GM18507 (cell line): ENCODE measurements around the gene AVL9.
"Not testable (repeated sequence)": the region's sequence is repeated elsewhere in the genome, so short reads cannot be mapped to it uniquely, and the experiment has no call there.

Experiments used
- DNase-seq: peaks from one replicate; pipeline ENCODE4 v3.0.0; 2011; ENCODE audit warnings: low read depth; ENCODE audit not compliant: insufficient read length; ENCODE audit errors: extremely low spot score
- FAIRE-seq: peaks from 2 replicates; lab custom pipeline; 2011; peaks lifted over from hg19 to GRCh38; lab: Jason Lieb, UNC

Gene AVL9

GRCh38 chr7:32579776-32580175, 84.5 kb downstream of the AVL9 start:
- FAIRE-seq, result no peak
- DNase-seq, result no peak

GRCh38 chr7:32580646-32581045, 85.4 kb downstream of the AVL9 start:
- FAIRE-seq, result no peak
- DNase-seq, result no peak

GRCh38 chr7:32582036-32582435, 86.7 kb downstream of the AVL9 start:
- DNase-seq, result no peak
- FAIRE-seq, result no peak

- FAIRE-seq, result no peak
- DNase-seq, result no peak
Observed at GRCh38 chr7:32583791-32584190, 88.5 kb downstream of the AVL9 start.

- DNase-seq (no peak), FAIRE-seq (no peak)
Observed at GRCh38 chr7:32586291-32587221, 91.3 kb downstream of the AVL9 start.

- FAIRE-seq (no peak), DNase-seq (no peak)
Observed at GRCh38 chr7:32587411-32587948, 92.2 kb downstream of the AVL9 start.

GRCh38 chr7:32588657-32589056, 93.4 kb downstream of the AVL9 start:
- FAIRE-seq (no peak), DNase-seq (no peak)

- FAIRE-seq, result no peak
Observed at GRCh38 chr7:32591938-32592337, 96.6 kb downstream of the AVL9 start.

GRCh38 chr7:32592701-32593100, 97.4 kb downstream of the AVL9 start:
- FAIRE-seq, result no peak
- no peak for DNase-seq

More at GRCh38 chr7:32591938-32592337, 96.6 kb downstream of the AVL9 start:
- DNase-seq, result no peak

GRCh38 chr7:32594965-32595490, 99.7 kb downstream of the AVL9 start:
- FAIRE-seq (no peak), DNase-seq (no peak)

GRCh38 chr7:32601196-32601595, 105.9 kb downstream of the AVL9 start:
- not testable (repeated sequence) for FAIRE-seq, DNase-seq

GRCh38 chr7:32602470-32602869, 107.2 kb downstream of the AVL9 start:
- FAIRE-seq (no peak), DNase-seq (no peak)

GRCh38 chr7:32603492-32603891, 108.2 kb downstream of the AVL9 start:
- DNase-seq, FAIRE-seq: not testable (repeated sequence)

GRCh38 chr7:32604047-32604446, 108.8 kb downstream of the AVL9 start:
- FAIRE-seq, DNase-seq: not testable (repeated sequence)

GRCh38 chr7:32605032-32605431, 109.7 kb downstream of the AVL9 start:
- DNase-seq, result no peak
- no peak for FAIRE-seq

- no peak for FAIRE-seq
Observed at GRCh38 chr7:32609463-32609862, 114.2 kb downstream of the AVL9 start.

GRCh38 chr7:32611201-32612099, 116.2 kb downstream of the AVL9 start:
- no peak for DNase-seq

More at GRCh38 chr7:32609463-32609862, 114.2 kb downstream of the AVL9 start:
- no peak for DNase-seq

GRCh38 chr7:32616625-32617024, 121.3 kb downstream of the AVL9 start:
- DNase-seq (no peak), FAIRE-seq (no peak)

More at GRCh38 chr7:32611201-32612099, 116.2 kb downstream of the AVL9 start:
- FAIRE-seq, result no peak

- DNase-seq (no peak), FAIRE-seq (no peak)
Observed at GRCh38 chr7:32618470-32618869, 123.2 kb downstream of the AVL9 start.

GRCh38 chr7:32618987-32619386, 123.7 kb downstream of the AVL9 start:
- FAIRE-seq (no peak), DNase-seq (no peak)
